ENCODE data around the gene OPN3.

The OPN3 gene

DNA sequence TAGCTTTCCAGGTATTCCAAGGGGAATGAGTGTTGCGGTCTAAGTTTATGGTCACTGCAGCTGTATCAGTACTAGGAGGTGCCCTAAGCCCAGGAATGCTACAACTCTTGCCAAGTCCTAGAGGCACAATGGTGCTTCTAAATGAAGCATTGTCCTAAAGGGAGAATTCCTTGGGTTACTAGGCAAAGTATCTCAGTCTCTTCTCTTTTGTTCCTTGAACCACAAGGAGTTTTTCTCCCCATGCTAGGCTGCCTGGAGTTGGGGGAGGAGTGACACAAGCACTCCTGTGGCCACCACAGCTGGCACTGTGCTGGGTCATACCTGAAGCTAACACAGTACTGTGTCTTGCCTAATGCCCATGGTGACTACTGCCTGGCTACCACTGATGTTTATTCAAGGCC lies 57.2 kb downstream of the OPN3 start:
- no peak overlapping the region for H3K4me3 ChIP-seq (replicated peaks; ENCODE audit: low read depth, low read length)
- no peak for DNase-seq (ENCODE audit: extremely low read depth, low read depth)
- TF ChIP-seq, protein P1, sequence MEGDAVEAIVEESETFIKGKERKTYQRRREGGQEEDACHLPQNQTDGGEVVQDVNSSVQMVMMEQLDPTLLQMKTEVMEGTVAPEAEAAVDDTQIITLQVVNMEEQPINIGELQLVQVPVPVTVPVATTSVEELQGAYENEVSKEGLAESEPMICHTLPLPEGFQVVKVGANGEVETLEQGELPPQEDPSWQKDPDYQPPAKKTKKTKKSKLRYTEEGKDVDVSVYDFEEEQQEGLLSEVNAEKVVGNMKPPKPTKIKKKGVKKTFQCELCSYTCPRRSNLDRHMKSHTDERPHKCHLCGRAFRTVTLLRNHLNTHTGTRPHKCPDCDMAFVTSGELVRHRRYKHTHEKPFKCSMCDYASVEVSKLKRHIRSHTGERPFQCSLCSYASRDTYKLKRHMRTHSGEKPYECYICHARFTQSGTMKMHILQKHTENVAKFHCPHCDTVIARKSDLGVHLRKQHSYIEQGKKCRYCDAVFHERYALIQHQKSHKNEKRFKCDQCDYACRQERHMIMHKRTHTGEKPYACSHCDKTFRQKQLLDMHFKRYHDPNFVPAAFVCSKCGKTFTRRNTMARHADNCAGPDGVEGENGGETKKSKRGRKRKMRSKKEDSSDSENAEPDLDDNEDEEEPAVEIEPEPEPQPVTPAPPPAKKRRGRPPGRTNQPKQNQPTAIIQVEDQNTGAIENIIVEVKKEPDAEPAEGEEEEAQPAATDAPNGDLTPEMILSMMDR (IDR thresholded peaks at IDR 0.05; ENCODE audit: low read depth, low read length, missing control alignments), result no peak

DNA sequence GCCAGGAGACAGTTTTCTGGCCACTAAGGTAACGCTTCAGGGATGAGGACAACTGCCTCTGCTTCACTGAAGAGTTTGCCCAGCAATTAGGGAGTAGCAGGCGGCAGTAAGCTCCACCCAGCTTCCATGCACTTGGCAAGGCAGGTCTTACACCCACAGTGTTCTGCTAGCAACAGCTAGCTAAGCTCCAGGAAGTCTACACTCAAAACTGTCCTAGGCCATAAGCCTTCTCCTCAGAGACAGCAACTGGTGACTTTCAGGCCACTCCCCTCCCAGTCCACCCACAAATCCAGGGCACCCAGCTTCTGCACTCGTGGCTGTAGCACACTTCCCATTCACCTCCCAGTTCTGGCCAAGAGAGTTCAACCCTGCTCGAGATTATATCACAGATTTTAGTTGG lies 60.7 kb downstream of the OPN3 start:
- DNase-seq (ENCODE audit: extremely low read depth, low read depth), result no peak
- TF ChIP-seq, protein P1 (IDR thresholded peaks at IDR 0.05; ENCODE audit: low read depth, low read length, missing control alignments), result no peak
- no peak overlapping the region for H3K4me3 ChIP-seq (replicated peaks; ENCODE audit: low read depth, low read length)

DNA sequence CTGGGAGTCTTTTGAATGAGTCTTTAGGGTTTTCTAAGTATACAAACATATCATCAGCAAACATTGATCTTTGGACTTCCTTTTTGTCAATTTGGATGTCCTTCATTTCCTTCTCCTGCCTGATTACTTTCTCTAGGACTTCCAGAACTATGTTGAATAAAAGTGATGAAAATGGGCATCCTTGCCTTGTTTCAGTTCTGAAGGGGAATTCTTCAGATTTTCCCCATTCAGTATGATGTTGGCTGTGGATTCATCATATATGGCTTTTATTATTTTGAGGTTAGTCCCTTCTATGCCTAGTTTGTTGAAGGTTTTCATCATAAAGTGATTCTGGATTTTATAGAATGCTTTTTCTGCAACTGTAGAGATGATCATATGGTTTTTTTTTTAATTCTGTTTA lies 66.0 kb downstream of the OPN3 start:
- TF ChIP-seq, protein P1 (IDR thresholded peaks at IDR 0.05; ENCODE audit: low read depth, low read length, missing control alignments), result no peak
- no peak for DNase-seq (ENCODE audit: extremely low read depth, low read depth)
- no peak overlapping the region for H3K4me3 ChIP-seq (replicated peaks; ENCODE audit: low read depth, low read length)

DNA sequence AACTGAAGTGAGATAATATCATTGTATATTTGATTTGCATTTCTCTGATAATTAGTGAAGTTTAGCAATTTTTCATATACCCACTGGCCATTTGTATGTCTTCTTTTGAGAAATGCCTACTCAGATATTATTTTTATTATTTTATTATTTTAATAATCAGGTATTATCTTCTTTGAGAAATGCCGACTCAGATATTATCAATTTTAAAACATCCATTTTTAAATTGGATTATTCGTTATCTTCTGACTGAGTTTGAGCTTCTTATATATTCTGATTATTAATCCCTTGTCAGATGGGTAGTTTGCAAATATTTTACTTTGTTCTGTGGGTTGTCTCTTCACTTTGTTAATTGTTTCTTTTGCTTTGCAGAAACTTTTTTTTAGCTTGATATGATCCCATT lies 70.3 kb downstream of the OPN3 start:
- TF ChIP-seq, protein P1 (IDR thresholded peaks at IDR 0.05; ENCODE audit: low read depth, low read length, missing control alignments), result no peak
- DNase-seq (ENCODE audit: extremely low read depth, low read depth), result no peak
- H3K4me3 ChIP-seq (replicated peaks; ENCODE audit: low read depth, low read length), result no peak overlapping the region

DNA sequence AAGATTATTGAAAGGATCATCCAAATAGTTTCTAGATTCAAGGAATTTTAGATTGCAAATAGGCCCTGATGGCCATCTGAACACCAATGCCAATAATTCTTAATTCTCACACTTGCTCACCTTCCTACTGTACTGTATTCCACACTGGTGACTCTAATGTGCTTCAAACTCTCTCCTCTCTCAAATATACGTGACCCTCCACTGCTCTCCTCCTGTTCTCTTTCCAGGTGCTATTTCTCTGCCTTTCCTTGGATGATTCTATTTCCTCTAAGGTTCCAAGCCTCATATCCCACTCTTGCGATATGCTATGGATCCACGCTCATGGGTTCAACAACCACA lies 79.4 kb downstream of the OPN3 start:
- DNase-seq (ENCODE audit: extremely low read depth, low read depth), result no peak
- H3K4me3 ChIP-seq (replicated peaks; ENCODE audit: low read depth, low read length), result no peak overlapping the region
- TF ChIP-seq, protein P1 (IDR thresholded peaks at IDR 0.05; ENCODE audit: low read depth, low read length, missing control alignments), result no peak

DNA sequence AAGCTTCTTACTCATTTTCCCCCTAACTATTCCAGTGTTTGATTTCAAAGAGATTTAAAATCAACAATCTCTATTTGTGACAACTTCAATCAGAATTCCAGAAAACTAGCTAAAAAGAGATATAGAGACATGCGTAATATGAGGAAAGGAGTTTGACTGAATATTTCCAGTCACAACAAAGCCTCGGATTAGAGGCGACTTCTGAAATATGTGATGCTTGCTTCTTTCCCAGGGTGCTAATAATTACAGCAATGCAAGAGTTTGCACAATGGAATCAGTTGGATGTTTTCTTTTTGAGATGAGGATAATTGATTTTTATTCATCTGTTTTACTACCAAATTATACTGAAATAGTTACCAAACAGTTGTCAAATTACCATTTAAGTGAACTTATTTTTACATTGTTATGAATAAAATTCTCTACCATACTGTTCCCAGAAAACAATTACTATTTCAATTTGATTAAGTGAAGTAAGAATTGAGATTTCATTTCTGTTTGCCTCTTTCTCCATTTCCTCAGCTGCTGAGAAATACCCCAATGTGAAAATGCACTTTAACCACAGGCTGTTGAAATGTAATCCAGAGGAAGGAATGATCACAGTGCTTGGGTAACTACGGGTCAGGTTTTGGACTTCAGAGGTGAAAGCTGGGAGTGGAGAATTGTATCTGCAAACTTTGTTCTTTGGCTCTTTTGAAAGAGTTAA lies 79.9 kb downstream of the OPN3 start:
- DNase-seq (ENCODE audit: extremely low read depth, low read depth), result no peak
- TF ChIP-seq, protein P1 (IDR thresholded peaks at IDR 0.05; ENCODE audit: low read depth, low read length, missing control alignments), result no peak
- no peak overlapping the region for H3K4me3 ChIP-seq (replicated peaks; ENCODE audit: low read depth, low read length)
